ENCODE measurements around the gene UBE2G1. TPM values are rescaled to one million over a fixed set of nuclear protein-coding genes. Genes with fewer than 3 reads are reported as not detected.

UBE2G1 gene
- total and polyA plus RNA-seq, 7 donors: 54.6 to 239 (median 152) TPM

- H3K9me3 ChIP-seq: no peaks in the 10 kb centered on the region
- peaks cover 0 to 2% (median 0%) of the 10 kb centered on the region in 3 donors for H3K27me3 ChIP-seq (ENCODE audit: insufficient read depth in 3 of 3, low read length in 2 of 3)
- no peak overlapping the region for H3K27ac ChIP-seq
- no peak overlapping the region for H3K4me3 ChIP-seq
- TF ChIP-seq CTCF (IDR thresholded peaks at IDR 0.05): no peak
- no peaks in the 10 kb centered on the region for H3K4me1 ChIP-seq
- no peaks in the 10 kb centered on the region for H3K36me3 ChIP-seq (ENCODE audit: insufficient read depth in 1 of 2, low read depth in 1 of 2)
- ATAC-seq (no peak), DNase-seq (no peak)
- 88 to 95% (median 94%) methylated on average over 6 of the region's 6 CpGs for WGBS, 3 donors
- intact Hi-C loops (cut with DNase I): no loop called here
Observed at GRCh38 chr17:4397840-4398239, 31.4 kb upstream of the UBE2G1 start.

GRCh38 chr17:4395111-4395478, 28.6 kb upstream of the UBE2G1 start:
- H3K27ac ChIP-seq: no peak overlapping the region
- no peak overlapping the region for H3K4me3 ChIP-seq
- peaks cover 0 to 2% (median 0%) of the 10 kb centered on the region in 3 donors for H3K27me3 ChIP-seq (ENCODE audit: insufficient read depth in 3 of 3, low read length in 2 of 3)
- intact Hi-C loops (cut with DNase I): no loop called here
- no peak for ATAC-seq
- H3K9me3 ChIP-seq: no peaks in the 10 kb centered on the region
- H3K4me1 ChIP-seq: no peaks in the 10 kb centered on the region
- no peak for DNase-seq
- H3K36me3 ChIP-seq (ENCODE audit: insufficient read depth in 1 of 2, low read depth in 1 of 2): no peaks in the 10 kb centered on the region
- 90 to 93% (median 91%) methylated on average over 3 of the region's 3 CpGs for WGBS, 3 donors
- TF ChIP-seq CTCF (IDR thresholded peaks at IDR 0.05): no peak

- Histone ChIP-seq H3K36me3 (ENCODE audit: insufficient read depth in 1 of 2, low read depth in 1 of 2) (no peaks in the 10 kb centered on the region), H3K4me3 (no peak overlapping the region), H3K4me1 (no peaks in the 10 kb centered on the region), H3K27me3 (ENCODE audit: insufficient read depth in 3 of 3, low read length in 2 of 3) (peaks cover 0 to 2% (median 0%) of the 10 kb centered on the region in 3 donors), H3K27ac (no peak overlapping the region), H3K9me3 (no peaks in the 10 kb centered on the region)
- intact Hi-C loops (cut with DNase I): no loop called here
- WGBS, 3 donors: 83 to 88% (median 84%) methylated on average over 5 of the region's 5 CpGs
- no peak for TF ChIP-seq CTCF (IDR thresholded peaks at IDR 0.05)
- no peak for DNase-seq
- no peak for ATAC-seq
Observed at GRCh38 chr17:4394208-4395110, 28.0 kb upstream of the UBE2G1 start.

- Histone ChIP-seq H3K4me1 (no peaks in the 10 kb centered on the region), H3K27me3 (ENCODE audit: insufficient read depth in 3 of 3, low read length in 2 of 3) (peaks cover 0 to 2% (median 0%) of the 10 kb centered on the region in 3 donors), H3K4me3 (no peak overlapping the region), H3K9me3 (no peaks in the 10 kb centered on the region), H3K27ac (no peak overlapping the region), H3K36me3 (ENCODE audit: insufficient read depth in 1 of 2, low read depth in 1 of 2) (no peaks in the 10 kb centered on the region)
- DNase-seq (no peak), ATAC-seq (no peak)
- 62 to 69% (median 64%) methylated on average over 7 of the region's 7 CpGs for WGBS, 3 donors
- intact Hi-C loops (cut with DNase I): no loop called here
- no peak for TF ChIP-seq CTCF (IDR thresholded peaks at IDR 0.05)
Observed at GRCh38 chr17:4393806-4394205, 27.3 kb upstream of the UBE2G1 start.

Data from psoas muscle (tissue), 8 donors.